ENCODE data around the gene EFHC1.

GRCh38 chr6:52543262-52543661, 123.1 kb downstream of the EFHC1 start:
- TF ChIP-seq, protein P1, sequence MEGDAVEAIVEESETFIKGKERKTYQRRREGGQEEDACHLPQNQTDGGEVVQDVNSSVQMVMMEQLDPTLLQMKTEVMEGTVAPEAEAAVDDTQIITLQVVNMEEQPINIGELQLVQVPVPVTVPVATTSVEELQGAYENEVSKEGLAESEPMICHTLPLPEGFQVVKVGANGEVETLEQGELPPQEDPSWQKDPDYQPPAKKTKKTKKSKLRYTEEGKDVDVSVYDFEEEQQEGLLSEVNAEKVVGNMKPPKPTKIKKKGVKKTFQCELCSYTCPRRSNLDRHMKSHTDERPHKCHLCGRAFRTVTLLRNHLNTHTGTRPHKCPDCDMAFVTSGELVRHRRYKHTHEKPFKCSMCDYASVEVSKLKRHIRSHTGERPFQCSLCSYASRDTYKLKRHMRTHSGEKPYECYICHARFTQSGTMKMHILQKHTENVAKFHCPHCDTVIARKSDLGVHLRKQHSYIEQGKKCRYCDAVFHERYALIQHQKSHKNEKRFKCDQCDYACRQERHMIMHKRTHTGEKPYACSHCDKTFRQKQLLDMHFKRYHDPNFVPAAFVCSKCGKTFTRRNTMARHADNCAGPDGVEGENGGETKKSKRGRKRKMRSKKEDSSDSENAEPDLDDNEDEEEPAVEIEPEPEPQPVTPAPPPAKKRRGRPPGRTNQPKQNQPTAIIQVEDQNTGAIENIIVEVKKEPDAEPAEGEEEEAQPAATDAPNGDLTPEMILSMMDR (IDR thresholded peaks at IDR 0.05), result no peak
- no peak for TF ChIP-seq POLR2A (IDR thresholded peaks at IDR 0.05)
